ENCODE results near the gene NTN5.

NTN5 gene

GRCh38 chr19:48639483-48640375 is 33.1 kb downstream of the NTN5 start:
- Histone ChIP-seq H3K9me3 (ENCODE audit: insufficient read depth, low read depth, low read length) (no peaks in the 10 kb centered on the region), H3K36me3 (ENCODE audit: insufficient read depth, low read length) (no peaks in the 10 kb centered on the region), H3K27ac (ENCODE audit: low read depth, low read length) (peak overlapping the region; percentile 48; the same call in 1 of the 2 replicates), H3K9ac (ENCODE audit: low read depth, low read length) (no peak overlapping the region), H3K27me3 (ENCODE audit: insufficient read depth, low read length) (peaks cover 15% of the 10 kb centered on the region), H3K4me3 (ENCODE audit: low read length) (no peak overlapping the region), H3K4me1 (ENCODE audit: insufficient read depth, low read length) (peaks cover 17% of the 10 kb centered on the region)
- 87% methylated on average over 31 of the region's 33 CpGs for WGBS

GRCh38 chr19:48638831-48639381 is 33.9 kb downstream of the NTN5 start:
- peak overlapping the region; percentile 29; the same call in 1 of the 2 replicates for H3K4me3 ChIP-seq (ENCODE audit: low read length)

DNA sequence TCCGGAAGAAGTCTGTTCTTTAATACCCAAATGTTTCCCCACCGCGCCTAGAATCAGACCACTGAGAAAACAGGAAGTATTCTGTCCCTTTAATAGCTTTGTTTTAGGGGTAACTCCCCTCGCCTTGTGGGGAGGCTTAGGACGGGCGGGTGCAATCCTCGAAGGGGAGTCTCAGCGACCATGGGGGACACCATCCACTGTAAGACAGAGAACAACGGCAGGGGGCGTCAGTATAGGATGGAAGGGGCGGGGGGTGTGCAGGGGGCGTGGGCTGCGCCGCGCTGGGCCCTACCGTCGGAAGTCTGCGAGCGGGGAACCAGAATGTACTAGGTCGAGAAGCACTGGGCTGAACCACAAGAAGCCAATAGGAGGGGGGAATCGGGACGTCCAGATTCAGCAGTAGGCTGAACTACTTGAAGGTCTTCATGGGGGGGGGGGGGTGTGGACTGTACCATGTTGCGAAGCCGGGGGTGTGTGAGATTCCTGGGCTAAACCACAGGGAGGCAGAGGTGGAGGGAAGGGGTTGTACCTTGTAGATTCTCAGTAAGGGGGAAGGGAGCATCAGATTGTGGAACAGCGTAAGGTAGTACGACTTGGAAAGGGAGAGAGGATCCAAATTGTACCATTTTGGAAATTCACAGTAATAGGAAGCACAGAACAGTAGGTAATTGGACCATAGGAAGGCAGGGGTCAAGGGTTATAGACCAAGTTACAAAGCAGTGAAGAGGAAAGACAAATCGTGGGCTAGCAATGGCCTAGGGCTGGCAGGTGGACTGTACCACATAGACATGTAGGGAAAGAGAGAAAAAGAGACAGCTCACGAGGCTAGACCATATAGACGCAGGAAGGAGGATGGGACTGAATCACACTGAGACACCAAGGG is 34.6 kb downstream of the NTN5 start:
- no peaks in the 10 kb centered on the region for H3K36me3 ChIP-seq (ENCODE audit: insufficient read depth, low read length)
- peaks cover 15% of the 10 kb centered on the region for H3K27me3 ChIP-seq (ENCODE audit: insufficient read depth, low read length)
- peak overlapping the region; percentile 53 for H3K4me3 ChIP-seq (ENCODE audit: low read length)
- H3K9me3 ChIP-seq (ENCODE audit: insufficient read depth, low read depth, low read length): no peaks in the 10 kb centered on the region
- H3K9ac ChIP-seq (ENCODE audit: low read depth, low read length): peak overlapping the region; percentile 71
- H3K27ac ChIP-seq (ENCODE audit: low read depth, low read length): peak overlapping the region; percentile 90
- H3K4me1 ChIP-seq (ENCODE audit: insufficient read depth, low read length): peaks cover 16% of the 10 kb centered on the region
- 14% methylated on average over 29 of the region's 29 CpGs for WGBS

More at GRCh38 chr19:48638831-48639381, 33.9 kb downstream of the NTN5 start:
- Histone ChIP-seq H3K9me3 (ENCODE audit: insufficient read depth, low read depth, low read length) (no peaks in the 10 kb centered on the region), H3K9ac (ENCODE audit: low read depth, low read length) (no peak overlapping the region), H3K36me3 (ENCODE audit: insufficient read depth, low read length) (no peaks in the 10 kb centered on the region), H3K27ac (ENCODE audit: low read depth, low read length) (peak overlapping the region; percentile 90; the same call in 1 of the 2 replicates), H3K4me1 (ENCODE audit: insufficient read depth, low read length) (peaks cover 14% of the 10 kb centered on the region), H3K27me3 (ENCODE audit: insufficient read depth, low read length) (peaks cover 15% of the 10 kb centered on the region)
- WGBS: 88% methylated on average over 15 of the region's 16 CpGs

DNA sequence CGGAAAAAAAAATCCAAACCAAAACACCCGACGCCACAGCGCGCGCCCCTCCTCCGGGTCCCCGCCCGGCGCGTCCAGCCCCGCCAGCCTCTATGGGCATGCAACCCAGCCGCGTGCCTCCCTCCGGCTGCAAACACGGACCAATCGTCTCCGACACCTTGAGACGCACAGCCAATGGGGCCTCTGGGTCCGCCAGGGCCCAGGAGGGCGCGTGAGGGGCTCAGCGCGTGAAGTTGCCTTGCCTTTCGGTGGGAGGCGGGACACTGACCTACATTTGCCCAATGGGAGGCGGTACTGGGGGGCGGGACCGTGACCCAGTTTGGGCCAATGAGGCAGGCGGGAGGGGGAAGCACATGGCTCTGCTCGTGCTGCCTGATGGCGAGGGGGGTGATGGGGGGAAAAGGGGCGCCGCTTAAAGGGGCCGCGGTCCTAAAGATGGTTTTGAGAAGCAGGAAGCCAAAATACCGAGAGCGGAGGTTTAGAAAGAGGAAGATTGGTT is 35.3 kb downstream of the NTN5 start:
- Histone ChIP-seq H3K9ac (ENCODE audit: low read depth, low read length) (peak overlapping the region; percentile 71), H3K27me3 (ENCODE audit: insufficient read depth, low read length) (peaks cover 15% of the 10 kb centered on the region), H3K4me3 (ENCODE audit: low read length) (peak overlapping the region; percentile 80), H3K4me1 (ENCODE audit: insufficient read depth, low read length) (peaks cover 16% of the 10 kb centered on the region), H3K36me3 (ENCODE audit: insufficient read depth, low read length) (0 out of 2 replicates have a peak, but pooled peaks cover 2% of the 10 kb centered on the region), H3K27ac (ENCODE audit: low read depth, low read length) (peak overlapping the region; percentile 90), H3K9me3 (ENCODE audit: insufficient read depth, low read depth, low read length) (no peaks in the 10 kb centered on the region)
- WGBS: under 1% methylated on average over 38 of the region's 38 CpGs

- H3K9me3 ChIP-seq (ENCODE audit: insufficient read depth, low read depth, low read length): no peaks in the 10 kb centered on the region
- H3K36me3 ChIP-seq (ENCODE audit: insufficient read depth, low read length): 0 out of 2 replicates have a peak, but pooled peaks cover 2% of the 10 kb centered on the region
- peaks cover 15% of the 10 kb centered on the region for H3K27me3 ChIP-seq (ENCODE audit: insufficient read depth, low read length)
- peaks cover 16% of the 10 kb centered on the region for H3K4me1 ChIP-seq (ENCODE audit: insufficient read depth, low read length)
- WGBS: 1% methylated on average over 40 of the region's 40 CpGs
- H3K27ac ChIP-seq (ENCODE audit: low read depth, low read length): peak within 1 kb of the TSS; percentile 90
- peak within 1 kb of the TSS; percentile 80 for H3K4me3 ChIP-seq (ENCODE audit: low read length)
- H3K9ac ChIP-seq (ENCODE audit: low read depth, low read length): peak within 1 kb of the TSS; percentile 71
These were observed 35.9 kb downstream of the NTN5 start, which contains the start of gene DBP for GRCh38 chr19:48636859-48637448. Gene DBP (minus strand): TSS chr19:48637379. CDS start chr19:48636994, 385 bp downstream.

GRCh38 chr19:48635966-48636858 is 36.6 kb downstream of the NTN5 start:
- Histone ChIP-seq H3K36me3 (ENCODE audit: insufficient read depth, low read length) (0 out of 2 replicates have a peak, but pooled peaks cover 2% of the 10 kb centered on the region), H3K27me3 (ENCODE audit: insufficient read depth, low read length) (peaks cover 15% of the 10 kb centered on the region), H3K4me3 (ENCODE audit: low read length) (peak overlapping the region; percentile 80), H3K4me1 (ENCODE audit: insufficient read depth, low read length) (peaks cover 16% of the 10 kb centered on the region), H3K27ac (ENCODE audit: low read depth, low read length) (no peak overlapping the region; the same call in 1 of the 2 replicates), H3K9me3 (ENCODE audit: insufficient read depth, low read depth, low read length) (no peaks in the 10 kb centered on the region), H3K9ac (ENCODE audit: low read depth, low read length) (peak overlapping the region; percentile 36)
- WGBS: 5% methylated on average over 34 of the region's 35 CpGs

- Histone ChIP-seq H3K4me1 (ENCODE audit: insufficient read depth, low read length) (peaks cover 16% of the 10 kb centered on the region), H3K27ac (ENCODE audit: low read depth, low read length) (peak overlapping the region; percentile 84; the same call in 1 of the 2 replicates), H3K27me3 (ENCODE audit: insufficient read depth, low read length) (peaks cover 15% of the 10 kb centered on the region), H3K4me3 (ENCODE audit: low read length) (peak overlapping the region; percentile 80), H3K9ac (ENCODE audit: low read depth, low read length) (peak overlapping the region; percentile 36; the same call in 1 of the 2 replicates), H3K9me3 (ENCODE audit: insufficient read depth, low read depth, low read length) (no peaks in the 10 kb centered on the region), H3K36me3 (ENCODE audit: insufficient read depth, low read length) (0 out of 2 replicates have a peak, but pooled peaks cover 2% of the 10 kb centered on the region)
- WGBS: 2% methylated on average over 67 of the region's 67 CpGs
These were observed 37.4 kb downstream of the NTN5 start for GRCh38 chr19:48635263-48635965.

GRCh38 chr19:48634424-48635262 is 38.2 kb downstream of the NTN5 start:
- peak overlapping the region; percentile 84; the same call in 1 of the 2 replicates for H3K27ac ChIP-seq (ENCODE audit: low read depth, low read length)
- peak overlapping the region; percentile 23 for H3K9ac ChIP-seq (ENCODE audit: low read depth, low read length)
- WGBS: 8% methylated on average over 37 of the region's 37 CpGs
- peaks cover 15% of the 10 kb centered on the region for H3K27me3 ChIP-seq (ENCODE audit: insufficient read depth, low read length)
- peak overlapping the region; percentile 44 for H3K4me3 ChIP-seq (ENCODE audit: low read length)
- H3K36me3 ChIP-seq (ENCODE audit: insufficient read depth, low read length): 0 out of 2 replicates have a peak, but pooled peaks cover 2% of the 10 kb centered on the region
- no peaks in the 10 kb centered on the region for H3K9me3 ChIP-seq (ENCODE audit: insufficient read depth, low read depth, low read length)
- peaks cover 12% of the 10 kb centered on the region for H3K4me1 ChIP-seq (ENCODE audit: insufficient read depth, low read length)
